ENCODE measurements around the gene GIMAP4.

Gene GIMAP4

GRCh38 chr7:150580638-150581394 lies 13.6 kb downstream of the GIMAP4 start:
- TF ChIP-seq TOX (CRISPR knock-in tag; IDR thresholded peaks at IDR 0.05; ENCODE audit: borderline replicate concordance) = no peak
- no peak for TF ChIP-seq ZFP30 (CRISPR knock-in tag; IDR thresholded peaks at IDR 0.05)
- TF ChIP-seq OSR1 (CRISPR knock-in tag; IDR thresholded peaks at IDR 0.05) = no peak
- TF ChIP-seq ZC3H10 (CRISPR knock-in tag; IDR thresholded peaks at IDR 0.05) = no peak
- ATAC-seq = no peak

GRCh38 chr7:150585199-150585598 lies 18.0 kb downstream of the GIMAP4 start:
- TF ChIP-seq ZNF565 (CRISPR knock-in tag; conservative IDR thresholded peaks at IDR 0.05; ENCODE audit: low read depth) (no peak), PATZ1 (CRISPR knock-in tag; IDR thresholded peaks at IDR 0.05; ENCODE audit: borderline replicate concordance) (no peak)
- ATAC-seq = no peak

GRCh38 chr7:150586068-150586784 lies 19.0 kb downstream of the GIMAP4 start:
- TF ChIP-seq ESRRG (CRISPR knock-in tag; IDR thresholded peaks at IDR 0.05) = no peak
- TF ChIP-seq RARB (CRISPR knock-in tag; IDR thresholded peaks at IDR 0.05) = no peak
- TF ChIP-seq ZC3H10 (CRISPR knock-in tag; IDR thresholded peaks at IDR 0.05) = no peak
- no peak for TF ChIP-seq BACH2 (CRISPR knock-in tag; IDR thresholded peaks at IDR 0.05; ENCODE audit: borderline replicate concordance)
- no peak for TF ChIP-seq GLIS3 (CRISPR knock-in tag; IDR thresholded peaks at IDR 0.05)
- TF ChIP-seq ZFP3 (CRISPR knock-in tag; IDR thresholded peaks at IDR 0.05) = no peak
- no peak for TF ChIP-seq ZNF8 (CRISPR knock-in tag; IDR thresholded peaks at IDR 0.05)
- no peak for TF ChIP-seq ZNF565 (CRISPR knock-in tag; conservative IDR thresholded peaks at IDR 0.05; ENCODE audit: low read depth)
- TF ChIP-seq PATZ1 (CRISPR knock-in tag; IDR thresholded peaks at IDR 0.05; ENCODE audit: borderline replicate concordance) = no peak
- TF ChIP-seq SNAI2 (CRISPR knock-in tag; IDR thresholded peaks at IDR 0.05) = no peak
- TF ChIP-seq TOX (CRISPR knock-in tag; IDR thresholded peaks at IDR 0.05; ENCODE audit: borderline replicate concordance) = no peak
- no peak for TF ChIP-seq TCF4 (CRISPR knock-in tag; IDR thresholded peaks at IDR 0.05; ENCODE audit: borderline replicate concordance)
- TF ChIP-seq CSRNP3 (CRISPR knock-in tag; IDR thresholded peaks at IDR 0.05) = no peak
- TF ChIP-seq OSR1 (CRISPR knock-in tag; IDR thresholded peaks at IDR 0.05) = no peak
- no peak for ATAC-seq

- TF ChIP-seq TOX (CRISPR knock-in tag; IDR thresholded peaks at IDR 0.05; ENCODE audit: borderline replicate concordance) (no peak), TCF4 (CRISPR knock-in tag; IDR thresholded peaks at IDR 0.05; ENCODE audit: borderline replicate concordance) (no peak), CSRNP3 (CRISPR knock-in tag; IDR thresholded peaks at IDR 0.05) (no peak), ARNTL (CRISPR knock-in tag; IDR thresholded peaks at IDR 0.05; ENCODE audit: borderline replicate concordance, low read depth) (no peak), GLIS3 (CRISPR knock-in tag; IDR thresholded peaks at IDR 0.05) (no peak), OSR1 (CRISPR knock-in tag; IDR thresholded peaks at IDR 0.05) (no peak), RARB (CRISPR knock-in tag; IDR thresholded peaks at IDR 0.05) (no peak), ZNF565 (CRISPR knock-in tag; conservative IDR thresholded peaks at IDR 0.05; ENCODE audit: low read depth) (no peak), ESRRG (CRISPR knock-in tag; IDR thresholded peaks at IDR 0.05) (no peak), ZC3H10 (CRISPR knock-in tag; IDR thresholded peaks at IDR 0.05) (no peak)
- ATAC-seq = no peak
Measured at GRCh38 chr7:150586785-150587152, 19.6 kb downstream of the GIMAP4 start.

- no peak for ATAC-seq
- no peak for TF ChIP-seq TCF4 (CRISPR knock-in tag; IDR thresholded peaks at IDR 0.05; ENCODE audit: borderline replicate concordance)
- no peak for TF ChIP-seq POU6F1 (CRISPR knock-in tag; IDR thresholded peaks at IDR 0.05; ENCODE audit: borderline replicate concordance, low read depth)
- TF ChIP-seq RARB (CRISPR knock-in tag; IDR thresholded peaks at IDR 0.05) = no peak
- TF ChIP-seq GLIS3 (CRISPR knock-in tag; IDR thresholded peaks at IDR 0.05) = no peak
- TF ChIP-seq ZNF8 (CRISPR knock-in tag; IDR thresholded peaks at IDR 0.05) = no peak
- no peak for TF ChIP-seq ISL1 (CRISPR knock-in tag; IDR thresholded peaks at IDR 0.05)
- TF ChIP-seq ZFP30 (CRISPR knock-in tag; IDR thresholded peaks at IDR 0.05) = no peak
- no peak for TF ChIP-seq ZNF70 (CRISPR knock-in tag; IDR thresholded peaks at IDR 0.05)
- TF ChIP-seq TSHZ2 (CRISPR knock-in tag; IDR thresholded peaks at IDR 0.05) = no peak
- no peak for TF ChIP-seq ZNF565 (CRISPR knock-in tag; conservative IDR thresholded peaks at IDR 0.05; ENCODE audit: low read depth)
Measured at GRCh38 chr7:150587551-150587950, 20.4 kb downstream of the GIMAP4 start.
